HCT116 (cell line): ENCODE results near the gene FBXW8. TPM values are rescaled to one million over a fixed set of nuclear protein-coding genes. Genes with fewer than 3 reads are reported as not detected.

ENCODE experiments used
- ATAC-seq: fragments of 200-7000 bp; cut with Tn5 transposase; 2 replicates; pipeline ENCODE4 v1.9.1; 2020; ENCODE audit warnings: mild to moderate bottlenecking, moderate library complexity
- BruUV-seq: library from RNA; stranded (reverse); fragments of 400-500 nt; replicated peaks from 2 replicates; lab custom pipeline; 2021; lab: Mats Ljungman, UMichigan
- CTCF ChIA-PET: fragments of 300-600 bp; sonication (Branson Sonifier 250); formaldehyde crosslinking; loops from one replicate; lab custom pipeline; 2021; ENCODE audit warnings: antibody characterized with exemption; lab: Charles Lee
- POLR2A ChIA-PET: fragments of 300-600, 350-600 bp; sonication (Branson Sonifier 250); formaldehyde crosslinking; loops from one replicate; lab custom pipeline; 2021; ENCODE audit warnings: antibody characterized with exemption; lab: Charles Lee
- RAD21 ChIA-PET, 2 experiments: fragments of 300-600 bp; sonication (Branson Sonifier 250); formaldehyde crosslinking; loops; one replicate each; lab custom pipeline; 2023; ENCODE audit warnings: low total read pairs in 2 of 2; ENCODE audit not compliant: uncharacterized antibody in 2 of 2, unreplicated experiment in 2 of 2, low non-redundant PET in 1 of 2; lab: Charles Lee
- DNase-seq: peaks from one replicate; pipeline ENCODE4 v3.0.0-alpha.2; 2010; ENCODE audit warnings: low read depth, low spot score
- H2AFZ ChIP-seq: fragments of 200-600 bp; shearing (Covaris generic), sonication (generic); 2 replicates; pipeline ENCODE4 v1.6.1; 2017; ENCODE audit warnings: low read depth, mixed run types, mixed read lengths, antibody characterized with exemption, low read length; ENCODE audit not compliant: poor library complexity, severe bottlenecking
- H3K27ac ChIP-seq: 2 replicates; pipeline ENCODE4 v1.5.1; 2012; ENCODE audit warnings: low read depth, low read length
- H3K27me3 ChIP-seq: fragments of 200-600 bp; sonication (generic); 2 replicates; pipeline ENCODE4 v1.6.1; 2016; ENCODE audit warnings: mixed run types, low read length, mixed read lengths; ENCODE audit not compliant: insufficient read depth
- H3K36me3 ChIP-seq, 2 experiments: fragments of 200-500 bp in 1 of 2; fragments of 200-600 bp in 1 of 2; sonication (Bioruptor generic) in 1 of 2; sonication (generic) in 1 of 2; 2 replicates each; pipeline versions ENCODE4 v1.5.1 to v1.6.1; 2014 to 2016; ENCODE audit warnings: low read length in 2 of 2, inconsistent platforms in 1 of 2, mixed read lengths in 1 of 2, mixed run types in 1 of 2; ENCODE audit not compliant: insufficient read depth in 2 of 2, control insufficient read depth in 1 of 2
- H3K4me1 ChIP-seq, 2 experiments: fragments of 200-600 bp in 1 of 2; sonication (generic) in 1 of 2; 2 replicates each; pipeline versions ENCODE4 v1.5.1 to v1.6.1; 2012 to 2017; ENCODE audit warnings: low read length in 2 of 2, inconsistent platforms in 1 of 2, mild to moderate bottlenecking in 1 of 2, mixed read lengths in 1 of 2, mixed run types in 1 of 2, moderate library complexity in 1 of 2; ENCODE audit not compliant: insufficient read depth in 2 of 2, control insufficient read depth in 1 of 2
- H3K4me2 ChIP-seq: fragments of 200-600 bp; sonication (generic); 2 replicates; pipeline ENCODE4 v1.6.1; 2017; ENCODE audit warnings: mixed run types, low read length, mixed read lengths
- H3K4me3 ChIP-seq, 2 experiments: fragments of 200-600 bp in 1 of 2; sonication (generic) in 1 of 2; replicated peaks in 1 of 2; 2 replicates each; pipeline ENCODE4 v1.5.1; 2011 to 2016; ENCODE audit warnings: low read length in 2 of 2, control low read depth in 1 of 2, low read depth in 1 of 2, mild to moderate bottlenecking in 1 of 2, mixed read lengths in 1 of 2, mixed run types in 1 of 2
- H3K79me2 ChIP-seq: fragments of 200-600 bp; sonication (generic); 2 replicates; pipeline ENCODE4 v1.6.1; 2017; ENCODE audit warnings: mild to moderate bottlenecking, mixed run types, low read length, moderate library complexity, mixed read lengths; ENCODE audit not compliant: insufficient read depth
- H3K9ac ChIP-seq: fragments of 200-600 bp; sonication (generic); 2 replicates; pipeline ENCODE4 v1.6.1; 2016; ENCODE audit warnings: low read length, mixed read lengths
- H3K9me2 ChIP-seq: fragments of 200-600 bp; sonication (generic), shearing (Covaris generic); 2 replicates; pipeline ENCODE4 v1.6.1; 2017; ENCODE audit warnings: mixed run types, mild to moderate bottlenecking, moderate library complexity; ENCODE audit not compliant: insufficient read depth
- H3K9me3 ChIP-seq, 2 experiments: fragments of 200-500 bp in 1 of 2; fragments of 200-600 bp in 1 of 2; sonication (Bioruptor generic) in 1 of 2; sonication (generic) in 1 of 2; 2 replicates each; pipeline ENCODE4 v1.6.1; 2014 to 2017; ENCODE audit warnings: low read length in 2 of 2, mixed read lengths in 2 of 2, inconsistent platforms in 1 of 2, low read depth in 1 of 2, mild to moderate bottlenecking in 1 of 2, mixed run types in 1 of 2, moderate library complexity in 1 of 2; ENCODE audit not compliant: control insufficient read depth in 1 of 2, insufficient read depth in 1 of 2
- H4K20me1 ChIP-seq: fragments of 200-600 bp; sonication (generic), shearing (Covaris generic); 2 replicates; pipeline ENCODE4 v1.6.1; 2017; ENCODE audit warnings: mixed run types, mild to moderate bottlenecking, moderate library complexity; ENCODE audit not compliant: insufficient read depth
- EGR1 ChIP-seq: IDR thresholded peaks from 2 replicates; pipeline ENCODE4 v1.6.1; 2012; ENCODE audit warnings: low read depth
- RAD21 ChIP-seq: IDR thresholded peaks from 2 replicates; pipeline ENCODE4 v1.6.1; 2012; ENCODE audit warnings: low read depth, mild to moderate bottlenecking
- ZNF274 ChIP-seq: fragments of 200-500 bp; sonication (Bioruptor generic); IDR thresholded peaks from 2 replicates; pipeline ENCODE4 v1.6.1; 2014; ENCODE audit warnings: mild to moderate bottlenecking, low read depth, low read length, inconsistent platforms
- intact Hi-C: fragments of 100-400 bp; cut with micrococcal nuclease; formaldehyde crosslinking; loops from 2 replicates; pipeline ENCODE4 v1.10.0; 2022
- total RNA-seq: library from RNA; stranded (reverse); gene quantifications from one replicate; pipeline ENCODE4 v1.2.1, GENCODE V29; 2021; ENCODE audit not compliant: unreplicated experiment
- TF ChIP-seq, protein P1 (sequence below), 3 experiments: fragments of 200-600 bp in 1 of 3; sonication (generic) in 1 of 3; IDR thresholded peaks in 2 of 3; conservative IDR thresholded peaks in 1 of 3; 2 replicates each; pipeline ENCODE4 v1.5.1; 2012 to 2017; ENCODE audit warnings: low read depth in 2 of 3, low read length in 2 of 3, antibody characterized with exemption in 1 of 3, borderline replicate concordance in 1 of 3, control low read depth in 1 of 3, mild to moderate bottlenecking in 1 of 3, mixed read lengths in 1 of 3, mixed run types in 1 of 3, moderate library complexity in 1 of 3; ENCODE audit not compliant: insufficient read depth in 1 of 3
- TF ChIP-seq, protein P2 (sequence below): IDR thresholded peaks from 2 replicates; pipeline ENCODE4 v1.6.1; 2012

The FBXW8 gene
- total RNA-seq, 1 experiment from 2014 or later, result 14.6 TPM

DNA sequence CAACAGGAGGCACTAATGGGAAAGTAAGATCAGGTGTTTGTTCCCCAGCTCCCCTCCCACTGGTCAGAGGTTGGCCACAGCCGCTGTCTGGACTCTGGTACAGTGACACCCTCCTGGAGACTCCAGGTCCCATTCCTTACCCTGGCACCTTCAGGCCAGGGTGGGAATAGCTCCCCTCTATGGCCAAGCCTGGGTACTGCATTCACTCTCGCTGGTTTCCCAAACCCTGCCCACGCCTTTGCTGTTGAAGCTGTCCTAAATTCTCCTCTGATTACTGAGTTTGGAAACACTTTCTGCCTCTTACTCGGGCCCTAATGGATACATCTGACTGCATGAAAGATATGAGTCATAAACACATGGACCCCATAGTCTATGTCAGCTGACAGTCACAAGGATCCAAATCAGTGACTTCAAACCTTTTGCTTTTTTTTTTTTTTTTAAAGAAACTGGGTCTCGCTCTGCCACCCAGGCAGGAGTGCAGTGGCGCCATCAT is 47.4 kb upstream of the FBXW8 start:
- POLR2A ChIA-PET, result no interaction called here
- Histone ChIP-seq H3K9ac (no peak overlapping the region), H3K36me3 (no peaks in the 10 kb centered on the region), H2AFZ (no peak overlapping the region), H3K27ac (no peak overlapping the region), H3K9me2 (no peaks in the 10 kb centered on the region), H3K9me3 (no peaks in the 10 kb centered on the region), H4K20me1 (no peaks in the 10 kb centered on the region), H3K4me1 (peaks cover 13 to 22% of the 10 kb centered on the region in 2 experiments), H3K27me3 (no peaks in the 10 kb centered on the region), H3K79me2 (no peaks in the 10 kb centered on the region), H3K4me2 (no peak overlapping the region), H3K4me3 (no peak overlapping the region)
- RAD21 ChIA-PET, result no interaction called here
- CTCF ChIA-PET, result interaction anchor here (0.6 to 1.5 kb wide), 13 partner anchors 8 to 256 kb away, joined by 3 to 11 read pairs (median 4); no protein-coding TSS in a partner anchor
- ATAC-seq (peak; percentile 93), DNase-seq (peak; percentile 54)
- no TSS peak for BruUV-seq
- TF ChIP-seq EGR1 (no peak), RAD21 (peak; percentile 60), ZNF274 (no peak)
- TF ChIP-seq, protein P1, sequence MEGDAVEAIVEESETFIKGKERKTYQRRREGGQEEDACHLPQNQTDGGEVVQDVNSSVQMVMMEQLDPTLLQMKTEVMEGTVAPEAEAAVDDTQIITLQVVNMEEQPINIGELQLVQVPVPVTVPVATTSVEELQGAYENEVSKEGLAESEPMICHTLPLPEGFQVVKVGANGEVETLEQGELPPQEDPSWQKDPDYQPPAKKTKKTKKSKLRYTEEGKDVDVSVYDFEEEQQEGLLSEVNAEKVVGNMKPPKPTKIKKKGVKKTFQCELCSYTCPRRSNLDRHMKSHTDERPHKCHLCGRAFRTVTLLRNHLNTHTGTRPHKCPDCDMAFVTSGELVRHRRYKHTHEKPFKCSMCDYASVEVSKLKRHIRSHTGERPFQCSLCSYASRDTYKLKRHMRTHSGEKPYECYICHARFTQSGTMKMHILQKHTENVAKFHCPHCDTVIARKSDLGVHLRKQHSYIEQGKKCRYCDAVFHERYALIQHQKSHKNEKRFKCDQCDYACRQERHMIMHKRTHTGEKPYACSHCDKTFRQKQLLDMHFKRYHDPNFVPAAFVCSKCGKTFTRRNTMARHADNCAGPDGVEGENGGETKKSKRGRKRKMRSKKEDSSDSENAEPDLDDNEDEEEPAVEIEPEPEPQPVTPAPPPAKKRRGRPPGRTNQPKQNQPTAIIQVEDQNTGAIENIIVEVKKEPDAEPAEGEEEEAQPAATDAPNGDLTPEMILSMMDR (IDR thresholded peaks at IDR 0.05 in 2 of 3, conservative IDR thresholded peaks at IDR 0.05 in 1 of 3; ENCODE audit: borderline replicate concordance in 1 of 3, insufficient read depth in 1 of 3, low read depth in 2 of 3, low read length in 2 of 3), result peak; percentile 78 to 95 (median 93)
- TF ChIP-seq, protein P2, sequence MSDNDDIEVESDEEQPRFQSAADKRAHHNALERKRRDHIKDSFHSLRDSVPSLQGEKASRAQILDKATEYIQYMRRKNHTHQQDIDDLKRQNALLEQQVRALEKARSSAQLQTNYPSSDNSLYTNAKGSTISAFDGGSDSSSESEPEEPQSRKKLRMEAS, result no peak
- intact Hi-C loops, result no loop called here
